ENCODE measurements around the gene BICDL1.
A peak's percentile ranks its signal among the peaks of the same experiment; 100 is the strongest.

The BICDL1 gene

GRCh38 chr12:120102189-120103043 lies 113.4 kb downstream of the BICDL1 start:
- no peak for DNase-seq

- DNase-seq, result no peak
Observed at GRCh38 chr12:120103044-120103338, 114.0 kb downstream of the BICDL1 start.

- no peak for DNase-seq
Observed at GRCh38 chr12:120103371-120103770, 114.3 kb downstream of the BICDL1 start.

- DNase-seq, result no peak
Observed at GRCh38 chr12:120106151-120106550, 117.1 kb downstream of the BICDL1 start.

DNA sequence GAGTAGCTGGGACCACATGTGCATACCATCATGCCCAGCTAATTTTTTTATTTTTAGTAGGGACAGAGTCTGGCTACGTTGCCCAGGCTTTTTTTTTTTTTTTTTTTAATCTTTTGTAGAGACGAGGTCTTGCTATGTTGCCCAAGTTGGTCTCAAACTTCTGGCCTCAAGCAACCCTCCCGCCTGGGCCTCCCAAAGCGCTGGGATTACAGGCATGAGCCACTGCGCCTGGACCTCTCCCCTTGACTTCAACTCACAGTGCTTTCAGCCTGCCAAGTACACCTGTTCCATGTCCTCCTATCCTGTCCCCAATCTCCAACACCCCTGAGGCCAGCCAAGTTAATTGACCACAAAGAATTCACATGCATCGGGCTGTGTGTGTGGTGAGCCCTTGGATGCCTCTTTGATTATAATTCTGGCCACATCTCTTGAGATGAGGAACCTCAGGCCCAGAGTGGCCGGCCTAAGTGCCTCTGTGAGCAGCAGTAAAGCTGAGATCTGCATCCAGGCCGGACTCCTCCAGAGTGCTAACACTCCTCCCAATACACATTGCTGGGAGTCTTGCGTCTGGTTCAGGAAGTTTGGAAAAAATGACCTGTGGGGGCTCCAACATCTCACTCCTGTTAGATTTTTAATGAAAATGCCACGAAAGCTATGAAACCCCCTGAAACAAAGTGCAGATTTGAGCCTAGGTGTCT lies 120.7 kb downstream of the BICDL1 start:
- DNase-seq, result no peak

GRCh38 chr12:120110550-120111501 lies 121.8 kb downstream of the BICDL1 start:
- peak in 2 of 4 experiments; percentile 8 to 26 for DNase-seq

GRCh38 chr12:120115066-120115465 lies 126.0 kb downstream of the BICDL1 start:
- DNase-seq, result no peak

DNA sequence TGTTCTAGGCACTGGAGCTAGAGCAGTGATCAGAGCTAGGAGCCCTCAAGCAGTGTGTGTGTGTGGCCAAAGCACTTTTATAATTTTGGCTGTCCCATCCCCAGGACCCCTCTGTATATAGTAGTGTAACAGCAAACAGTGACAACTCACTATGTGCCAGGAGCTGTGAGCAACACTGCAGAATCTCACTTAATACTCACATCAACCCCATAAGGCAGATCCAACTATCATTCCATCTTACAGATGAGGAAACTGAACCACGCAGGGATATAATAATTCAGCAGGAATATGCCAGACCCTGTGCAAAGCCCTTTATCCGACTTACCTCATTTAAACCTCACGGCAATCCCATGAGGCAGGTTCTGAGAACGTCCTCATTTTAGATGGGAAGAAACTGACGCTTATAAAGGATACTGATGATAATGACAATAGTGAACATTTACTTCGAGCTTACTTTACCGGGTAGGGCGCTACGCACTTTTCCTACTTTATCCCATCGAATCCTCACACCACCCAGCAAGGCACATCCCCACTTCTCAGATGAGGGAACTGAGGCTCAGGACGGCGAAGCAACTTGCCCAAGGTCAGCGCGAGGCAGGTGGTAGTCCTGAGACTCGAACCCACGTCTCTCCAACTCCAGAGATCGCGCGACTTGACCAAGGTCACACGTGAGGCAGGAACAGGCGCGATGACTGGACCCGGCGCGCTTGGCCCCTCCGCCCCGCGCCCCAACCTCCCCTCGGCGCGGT lies 126.8 kb downstream of the BICDL1 start:
- no peak for DNase-seq

DNA sequence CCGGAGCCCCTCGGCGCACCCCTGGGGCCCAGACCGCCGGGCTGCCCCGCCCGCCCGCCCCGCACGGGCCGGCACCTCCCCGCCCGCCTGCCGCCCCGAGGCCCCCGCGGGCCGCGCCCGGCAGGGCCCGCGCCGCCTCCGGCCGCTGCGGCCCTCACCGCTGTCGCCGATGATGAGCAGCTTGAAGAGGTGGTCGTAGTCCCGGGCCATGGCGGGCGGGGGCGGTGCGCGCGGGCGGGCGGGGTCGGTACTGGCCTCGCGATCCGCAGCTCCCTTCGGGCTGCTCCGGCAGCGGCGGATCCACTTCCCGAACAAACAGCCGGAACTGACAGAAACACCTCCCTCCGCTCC lies 127.4 kb downstream of the BICDL1 start, which contains the start of gene RAB35:
Gene RAB35, minus strand, starts transcription at position 313 of the 351 bp plus-strand sequence. Its CDS starts 103 bp downstream, at position 210.
- DNase-seq, result no peak

DNA sequence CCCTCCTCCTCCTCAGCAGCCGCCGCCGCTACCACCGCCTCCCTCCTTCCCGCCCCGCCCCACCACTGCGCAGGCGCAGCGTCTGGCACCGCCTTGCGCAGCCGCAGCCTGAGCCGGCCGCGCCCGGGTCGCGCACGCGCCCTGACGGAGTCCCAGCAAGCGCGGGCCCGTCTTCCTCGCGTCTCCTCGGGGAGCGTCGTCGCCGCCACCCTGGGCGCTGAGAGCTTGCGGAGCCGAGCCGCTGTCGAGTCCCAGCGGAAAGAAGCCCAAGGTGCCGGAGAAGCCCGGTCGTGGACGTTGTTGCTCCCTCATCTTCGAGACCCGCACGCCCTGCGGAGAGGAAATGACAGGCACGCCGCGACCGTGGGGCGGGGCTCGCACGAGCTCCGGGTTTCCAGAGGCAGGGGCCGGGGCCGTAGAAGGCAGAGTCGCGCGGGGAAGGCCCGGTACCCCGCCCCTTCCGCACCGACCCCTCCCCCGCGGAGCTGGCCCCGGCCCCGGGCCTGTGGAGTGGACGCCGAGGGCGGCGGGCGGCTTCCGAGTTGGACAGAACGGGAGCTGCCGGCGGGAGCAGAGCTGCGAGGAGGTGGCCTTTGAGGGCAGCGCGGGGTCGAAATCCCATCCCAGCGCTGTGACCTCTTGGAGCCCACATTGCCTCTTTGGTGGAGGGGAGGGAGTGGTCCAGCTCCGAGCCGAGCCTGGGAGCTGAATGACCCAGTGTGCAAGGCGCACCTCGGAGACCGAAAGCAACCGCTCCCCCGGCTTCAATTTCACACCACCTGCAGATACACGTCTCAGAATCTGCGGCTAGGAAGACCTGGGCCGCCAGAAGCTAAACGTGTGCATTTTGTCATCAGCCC lies 128.0 kb downstream of the BICDL1 start:
- peak; percentile 94 to 97 (median 95) for DNase-seq

- DNase-seq, result no peak
Observed at GRCh38 chr12:120117961-120118320, 128.9 kb downstream of the BICDL1 start.

- DNase-seq, result no peak
Observed at GRCh38 chr12:120118321-120119061, 129.5 kb downstream of the BICDL1 start.

- no peak for DNase-seq
Observed at GRCh38 chr12:120119271-120119973, 130.4 kb downstream of the BICDL1 start.

DNA sequence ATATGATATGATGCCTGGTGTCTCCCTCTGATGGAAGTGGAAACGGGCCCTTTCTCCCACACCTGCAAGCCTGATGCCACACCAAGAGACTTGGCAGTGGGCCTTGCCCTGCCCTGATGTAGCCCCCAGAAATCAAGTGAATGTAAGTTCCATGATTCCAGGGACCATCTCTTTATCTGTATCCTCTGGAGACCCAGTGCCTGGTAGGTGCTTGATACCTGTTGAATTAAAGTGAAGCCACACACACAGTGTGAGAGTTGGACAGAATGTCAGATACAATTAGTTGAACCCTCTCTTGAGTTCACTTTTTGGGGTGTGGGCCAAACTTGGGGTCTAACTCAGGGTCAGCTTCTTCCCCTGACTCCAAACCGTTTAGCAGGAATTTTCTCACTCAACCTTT lies 132.3 kb downstream of the BICDL1 start:
- no peak for DNase-seq

DNA sequence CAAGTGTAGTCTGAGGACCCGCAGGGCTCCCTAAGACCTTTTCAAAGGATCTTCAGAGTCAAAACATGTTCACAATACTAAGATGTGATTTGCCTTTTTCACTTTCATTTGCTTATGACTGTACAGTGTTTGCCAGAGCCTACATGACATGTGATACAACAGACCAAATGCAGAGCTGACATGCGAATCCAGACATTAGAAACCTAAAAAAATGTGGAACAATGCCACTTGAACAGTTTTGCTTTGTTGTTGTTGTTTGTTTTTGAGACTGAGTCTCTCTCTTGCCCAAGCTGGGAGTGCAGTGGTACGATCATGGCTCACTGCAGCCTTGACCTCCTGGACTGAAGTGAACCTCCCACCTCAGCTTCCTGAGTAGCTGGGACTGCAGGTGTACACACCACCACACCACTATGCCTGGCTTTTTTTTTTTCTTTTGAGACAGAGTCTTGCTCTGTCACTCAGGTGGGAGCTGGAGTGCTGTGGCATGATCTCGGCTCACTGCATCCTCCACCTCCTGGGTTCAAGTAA lies 132.8 kb downstream of the BICDL1 start:
- DNase-seq, result no peak

DNA sequence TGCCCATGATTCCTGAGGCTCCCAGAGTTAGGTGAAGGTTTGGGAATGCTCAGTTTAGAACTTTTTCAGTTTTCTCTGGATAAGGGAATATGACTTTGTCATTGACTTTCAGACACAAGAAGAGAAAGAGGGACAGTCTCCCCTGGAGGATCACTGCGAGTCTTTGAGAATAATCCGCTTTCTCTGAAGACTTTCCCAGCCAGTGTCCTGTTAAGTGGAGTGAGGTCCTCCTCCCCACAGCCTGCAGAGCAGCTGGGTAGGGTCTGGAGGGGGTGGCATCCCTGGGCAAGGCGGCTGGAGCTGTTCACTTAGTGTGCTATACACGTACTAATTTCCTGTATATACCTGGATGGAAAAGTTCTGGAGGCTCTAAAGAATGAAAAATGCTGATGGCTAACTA lies 136.0 kb downstream of the BICDL1 start:
- DNase-seq, result no peak

DNA sequence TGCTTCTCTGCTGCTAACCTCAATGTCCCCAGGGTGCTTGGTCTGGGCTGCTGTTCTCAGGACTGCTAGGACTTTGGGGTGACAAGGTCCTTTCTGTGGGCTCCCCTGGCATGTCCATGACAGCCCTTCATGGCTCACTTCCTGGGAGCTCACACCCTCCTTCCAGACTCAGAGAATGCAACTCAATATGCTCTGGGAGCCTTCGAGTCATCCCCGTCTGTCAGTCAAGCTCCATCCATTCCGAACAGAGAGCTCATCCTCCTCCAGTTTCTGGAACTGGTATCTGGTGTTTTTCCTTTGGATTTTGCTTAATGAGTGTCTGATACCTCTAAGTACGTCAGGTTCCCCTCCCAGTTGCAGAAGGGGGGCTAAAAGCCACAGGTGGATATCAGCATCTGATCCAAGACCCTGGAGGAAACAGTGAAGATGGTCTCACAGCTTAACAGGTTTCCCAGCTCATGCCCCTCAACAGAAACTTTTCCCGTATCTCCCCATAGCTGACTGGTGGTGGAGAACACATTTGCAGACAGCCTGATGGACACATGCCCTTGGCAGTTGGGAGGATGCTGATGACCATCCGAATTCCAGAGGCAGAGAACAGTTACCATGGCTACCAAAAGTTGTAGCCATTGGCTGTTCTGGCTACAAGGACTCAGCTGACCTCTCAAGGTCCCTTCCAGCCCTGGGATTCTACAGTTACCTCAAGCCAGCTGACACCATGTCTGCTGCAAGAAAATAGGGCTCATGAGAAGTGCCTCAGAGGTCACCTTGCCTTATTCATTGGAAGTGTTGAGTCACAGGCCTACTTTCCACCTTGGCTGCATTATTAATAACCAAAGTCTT lies 137.0 kb downstream of the BICDL1 start:
- no peak for DNase-seq

DNA sequence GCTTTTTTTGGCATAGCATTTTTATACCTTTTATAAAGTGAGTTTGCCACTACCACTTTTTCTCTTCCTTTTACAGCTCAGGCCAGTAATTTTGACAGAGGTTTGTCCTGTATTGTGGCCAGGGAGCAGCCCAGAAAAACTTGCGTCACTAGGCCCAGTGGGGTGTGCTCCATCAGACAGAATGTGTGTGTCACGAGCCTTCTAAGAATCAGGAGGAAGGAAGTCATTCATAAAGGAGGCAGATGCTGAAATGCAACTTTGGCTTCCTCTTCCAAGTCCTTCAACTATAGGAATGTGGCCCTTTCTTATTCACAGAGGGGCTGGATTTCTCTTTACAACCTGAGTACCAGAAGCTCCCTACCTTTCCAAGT lies 137.6 kb downstream of the BICDL1 start:
- no peak for DNase-seq

DNA sequence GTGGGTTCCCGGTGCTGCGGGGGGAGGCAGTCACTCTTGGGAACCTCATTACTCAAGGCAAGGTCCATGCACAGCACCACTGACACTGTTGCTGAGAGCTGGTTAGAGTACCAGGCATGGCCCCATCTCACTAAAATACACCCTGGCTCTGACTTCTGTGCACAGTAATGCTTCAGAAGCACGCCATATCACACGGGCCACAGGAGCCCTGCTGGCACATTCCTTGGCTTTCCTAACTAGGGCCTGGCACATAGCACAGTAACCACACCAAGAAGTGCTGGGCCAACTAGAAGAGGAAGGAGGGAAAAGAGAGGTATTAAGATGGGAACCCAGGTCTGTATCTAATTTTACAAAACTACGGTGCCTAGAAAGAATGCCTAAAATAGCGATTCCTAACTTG lies 141.0 kb downstream of the BICDL1 start:
- DNase-seq, result no peak
